K562 (cell line): ENCODE measurements around the gene SGPL1. TPM values are rescaled to one million over a fixed set of nuclear protein-coding genes. Genes with fewer than 3 reads are reported as not detected.

Experiments used
- ATAC-seq: fragments of 200-7000 bp; cut with Tn5 transposase; 3 replicates; pipeline ENCODE4 v1.9.1; 2020; ENCODE audit warnings: moderate library complexity
- BruUV-seq: library from RNA; stranded (reverse); fragments of 400-500 nt; replicated peaks from 2 replicates; lab custom pipeline; 2021; lab: Mats Ljungman, UMichigan
- CTCF ChIA-PET: fragments of 300-600 bp; formaldehyde crosslinking; extraction: SDS; loops from one replicate; lab custom pipeline; 2021; ENCODE audit warnings: low intra/inter-chr PET ratio; lab: Yijun Ruan, JAX
- POLR2A ChIA-PET: fragments of 300-600, 350-650 bp; sonication (Branson Sonifier 250); formaldehyde crosslinking; extraction: SDS; loops from one replicate; lab custom pipeline; 2021; ENCODE audit warnings: antibody characterized with exemption, inconsistent platforms; lab: Yijun Ruan, JAX
- DNase-seq, 4 experiments: peaks; one replicate each; pipeline versions ENCODE4 v3.0.0 to v3.0.0-alpha.2; 2011 to 2018; ENCODE audit warnings: low spot score in 3 of 4, mixed read lengths in 3 of 4; ENCODE audit errors: extremely low read depth in 1 of 4
- FAIRE-seq: peaks from 2 replicates; lab custom pipeline; 2011; peaks lifted over from hg19 to GRCh38; lab: Jason Lieb, UNC
- H2AFZ ChIP-seq: 2 replicates; pipeline ENCODE4 v1.6.0; 2011; ENCODE audit warnings: low read depth, low read length, control low read depth, inconsistent platforms
- H3K27ac ChIP-seq: fragments of 200-600 bp; 3 replicates; pipeline ENCODE4 v1.8.0; 2011; ENCODE audit warnings: low read depth, mild to moderate bottlenecking, control low read depth, inconsistent platforms, low read length, moderate library complexity, mixed read lengths; ENCODE audit errors: extremely low read depth
- H3K27me3 ChIP-seq, 2 experiments: fragments of 300-600 bp in 1 of 2; 2 replicates in 1 of 2; 3 replicates in 1 of 2; pipeline versions ENCODE4 v1.6.0 to v1.8.0; 2011; ENCODE audit warnings: inconsistent platforms in 2 of 2, low read length in 2 of 2, mild to moderate bottlenecking in 1 of 2, mixed read lengths in 1 of 2, moderate library complexity in 1 of 2; ENCODE audit not compliant: control insufficient read depth in 2 of 2, insufficient read depth in 2 of 2
- H3K36me3 ChIP-seq: fragments of 300-600 bp; 3 replicates; pipeline ENCODE4 v1.8.0; 2011; ENCODE audit warnings: mild to moderate bottlenecking, low read length, inconsistent platforms; ENCODE audit not compliant: control insufficient read depth, insufficient read depth
- H3K4me1 ChIP-seq, 2 experiments: fragments of 200-600 bp in 1 of 2; replicated peaks in 1 of 2; 2 replicates in 1 of 2; 3 replicates in 1 of 2; pipeline versions ENCODE4 v1.5.1 to v1.8.0; 2011; ENCODE audit warnings: inconsistent platforms in 2 of 2, low read length in 2 of 2, mild to moderate bottlenecking in 1 of 2, mixed read lengths in 1 of 2, moderate library complexity in 1 of 2; ENCODE audit not compliant: control insufficient read depth in 2 of 2, insufficient read depth in 2 of 2
- H3K4me2 ChIP-seq: 2 replicates; pipeline ENCODE4 v1.6.1; 2011; ENCODE audit warnings: low read length, control low read depth, inconsistent platforms, mixed read lengths; ENCODE audit not compliant: insufficient read depth
- H3K4me3 ChIP-seq: fragments of 200-600 bp; sonication (generic), shearing (Covaris generic); 2 replicates; pipeline ENCODE4 v1.5.1; 2016; ENCODE audit warnings: control low read depth, inconsistent platforms
- H3K79me2 ChIP-seq: fragments of 200-600 bp; 3 replicates; pipeline ENCODE4 v1.8.0; 2011; ENCODE audit warnings: low read length, inconsistent platforms; ENCODE audit not compliant: control insufficient read depth, insufficient read depth
- H3K9ac ChIP-seq, 2 experiments: 2 replicates each; pipeline versions ENCODE4 v1.6.0 to v1.6.1; 2011; ENCODE audit warnings: low read depth in 2 of 2, low read length in 2 of 2, control low read depth in 1 of 2, inconsistent platforms in 1 of 2, mild to moderate bottlenecking in 1 of 2, mixed read lengths in 1 of 2; ENCODE audit not compliant: insufficient read depth in 1 of 2
- H3K9me1 ChIP-seq: one replicate; pipeline ENCODE4 v1.6.0; 2011; ENCODE audit warnings: inconsistent platforms, mild to moderate bottlenecking, low read length, moderate library complexity; ENCODE audit not compliant: control insufficient read depth, insufficient read depth
- H3K9me3 ChIP-seq: replicated peaks from 2 replicates; pipeline ENCODE4 v1.5.1; 2011; ENCODE audit warnings: low read depth, low read length, inconsistent platforms; ENCODE audit not compliant: control insufficient read depth, insufficient read depth
- H4K20me1 ChIP-seq: replicated peaks from 2 replicates; pipeline ENCODE4 v1.6.1; 2011; ENCODE audit warnings: low read length, inconsistent platforms, mixed read lengths; ENCODE audit not compliant: control insufficient read depth, insufficient read depth
- ATF1 ChIP-seq, 2 experiments: fragments of 450-650 bp in 1 of 2; IDR thresholded peaks; 2 replicates each; pipeline ENCODE4 v1.6.1; 2016; ENCODE audit warnings: missing compliant biosample characterization in 1 of 2, missing genetic modification characterization in 1 of 2
- CBFA2T2 ChIP-seq: fragments of 450-650 bp; conservative IDR thresholded peaks from 2 replicates; pipeline ENCODE4 v1.6.1; 2017; ENCODE audit warnings: mild to moderate bottlenecking
- KDM1A ChIP-seq, 2 experiments: fragments of 450-650 bp; IDR thresholded peaks; 2 replicates each; pipeline ENCODE4 v1.6.1; 2016; ENCODE audit warnings: mild to moderate bottlenecking in 2 of 2
- KLF16 ChIP-seq: IDR thresholded peaks from 2 replicates; pipeline ENCODE4 v1.6.1; 2016; ENCODE audit warnings: antibody characterized with exemption
- MGA ChIP-seq: fragments of 450-650 bp; IDR thresholded peaks from 2 replicates; pipeline ENCODE4 v1.6.1; 2016; ENCODE audit warnings: mild to moderate bottlenecking, moderate library complexity
- MTA3 ChIP-seq: fragments of 450-650 bp; formaldehyde crosslinking; IDR thresholded peaks from 2 replicates; pipeline ENCODE4 v1.6.1; 2017; ENCODE audit warnings: mild to moderate bottlenecking, borderline replicate concordance
- PHB2 ChIP-seq: fragments of 450-650 bp; IDR thresholded peaks from 2 replicates; pipeline ENCODE4 v1.6.1; 2017; ENCODE audit warnings: low read depth
- RBM15 ChIP-seq: fragments of 200-400 bp; formaldehyde crosslinking; IDR thresholded peaks from 2 replicates; pipeline ENCODE4 v1.6.1; 2018; ENCODE audit warnings: mild to moderate bottlenecking, low read length, moderate library complexity; ENCODE audit not compliant: insufficient read depth
- SMARCC2 ChIP-seq: fragments of 450-650 bp; IDR thresholded peaks from 2 replicates; pipeline ENCODE4 v1.6.1; 2017; ENCODE audit warnings: antibody characterized with exemption, moderate library complexity, mild to moderate bottlenecking, low read depth
- WGBS: fragments of 100-300 bp; shearing (Covaris generic); methylation state at CpG from one replicate; pipeline ENCODE4 v1.1.6; 2016; ENCODE audit warnings: low coverage, mixed read lengths; ENCODE audit not compliant: insufficient coverage; ENCODE audit errors: missing lambda C conversion rate; 5-methylcytosine and 5-hydroxymethylcytosine counted together
- in situ Hi-C: fragments of 300-500 bp; cut with MboI; formaldehyde crosslinking; loops from 4 replicates; pipeline ENCODE4 v1.15.0; 2018; ENCODE audit warnings: inconsistent platforms, mixed read lengths
- intact Hi-C: fragments of 100-400 bp; cut with micrococcal nuclease; formaldehyde crosslinking; loops from 2 replicates; pipeline ENCODE4 v1.14.2; 2022
- polyA plus RNA-seq, 8 experiments: library from polyadenylated mRNA; depleted of rRNA in 4 of 8; stranded (reverse) in 5 of 8; unstranded in 3 of 8; fragments of >200 nt; fragmentation: Nextera tagmentation in 2 of 8; fragmentation: Illumina TruSeq in 1 of 8; extraction: Ambion mirVana in 2 of 8; extraction: Trizol in 1 of 8; gene quantifications; 2 replicates each; pipeline versions ENCODE4 v1.2.1 to v1.2.3, GENCODE V29; 2011 to 2014; ENCODE audit warnings: inconsistent platforms in 1 of 8, missing spikeins in 1 of 8
- total RNA-seq, 7 experiments: library from RNA; depleted of rRNA in 6 of 7; stranded (reverse); fragments of >200 nt in 6 of 7; fragmentation: Illumina TruSeq in 2 of 7; extraction: Trizol in 2 of 7; gene quantifications; 2 replicates each; pipeline versions ENCODE4 v1.2.1 to v1.2.3, GENCODE V29; 2011 to 2021; ENCODE audit warnings: low replicate concordance in 1 of 7

Gene SGPL1
- total and polyA plus RNA-seq, 9 of the 15 experiments (the other 6 are each of a cell fraction or from before 2014, with no cell fraction given): 6.0 to 18.0 (median 8.7) TPM

GRCh38 chr10:70889291-70889690 lies 73.5 kb downstream of the SGPL1 start:
- FAIRE-seq (no peak), DNase-seq (no peak), ATAC-seq (no peak)
- in situ Hi-C loops (loop anchor here (10.0 kb wide), 2 partner anchors 74 to 424 kb away; partner anchors contain the start of gene SGPL1), intact Hi-C loops (no loop called here)
- Histone ChIP-seq H3K4me2 (peak overlapping the region; percentile 93; the same call in 1 of the 2 replicates), H3K9me3 (no peaks in the 10 kb centered on the region), H3K79me2 (no peaks in the 10 kb centered on the region), H3K27me3 (0 out of 5 replicates have a peak, but pooled peaks cover under 1 to 9% of the 10 kb centered on the region in 2 experiments), H3K9me1 (no peaks in the 10 kb centered on the region), H3K4me3 (no peak overlapping the region), H3K4me1 (peaks cover 11 to 21% of the 10 kb centered on the region in 2 experiments), H2AFZ (peak overlapping the region; percentile 91), H3K36me3 (peaks cover 13% of the 10 kb centered on the region; the same call in 1 of the 3 replicates), H4K20me1 (no peaks in the 10 kb centered on the region), H3K27ac (no peak overlapping the region), H3K9ac (no peak overlapping the region)
- ChIA-PET POLR2A (no interaction called here), CTCF (no interaction called here)
- WGBS: 84% methylated on average over 3 of the region's 3 CpGs
- no TSS peak for BruUV-seq
- TF ChIP-seq CBFA2T2 (no peak), MGA (no peak), MTA3 (no peak), ATF1 (CRISPR knock-in tag; IDR thresholded peaks at IDR 0.05) (no peak), ATF1 (tag; IDR thresholded peaks at IDR 0.05) (no peak), KLF16 (no peak), SMARCC2 (no peak), PHB2 (no peak), KDM1A (IDR thresholded peaks at IDR 0.05) (no peak), RBM15 (no peak)
